K562 (cell line): ENCODE results near the gene TUB.

Source experiments
- ELK3 ChIP-seq: fragments of 450-650 bp; formaldehyde crosslinking; IDR thresholded peaks from 2 replicates; pipeline ENCODE4 v1.4.0; 2020; ENCODE audit warnings: mild to moderate bottlenecking
- TOE1 ChIP-seq, 2 experiments: fragments of 450-650 bp in 1 of 2; sonication (generic) in 1 of 2; formaldehyde crosslinking in 1 of 2; IDR thresholded peaks; 2 replicates each; pipeline versions ENCODE4 v1.7.1 to v1.8.0; 2016 to 2022; ENCODE audit warnings: borderline replicate concordance in 2 of 2, mild to moderate bottlenecking in 2 of 2, antibody characterized with exemption in 1 of 2, inconsistent platforms in 1 of 2, low read depth in 1 of 2, missing genetic modification reagents in 1 of 2, moderate library complexity in 1 of 2
- ZNF263 ChIP-seq: sonication (generic); formaldehyde crosslinking; IDR thresholded peaks from 2 replicates; pipeline ENCODE4 v1.8.0; 2022; ENCODE audit warnings: mild to moderate bottlenecking, missing genetic modification reagents, borderline replicate concordance

DNA sequence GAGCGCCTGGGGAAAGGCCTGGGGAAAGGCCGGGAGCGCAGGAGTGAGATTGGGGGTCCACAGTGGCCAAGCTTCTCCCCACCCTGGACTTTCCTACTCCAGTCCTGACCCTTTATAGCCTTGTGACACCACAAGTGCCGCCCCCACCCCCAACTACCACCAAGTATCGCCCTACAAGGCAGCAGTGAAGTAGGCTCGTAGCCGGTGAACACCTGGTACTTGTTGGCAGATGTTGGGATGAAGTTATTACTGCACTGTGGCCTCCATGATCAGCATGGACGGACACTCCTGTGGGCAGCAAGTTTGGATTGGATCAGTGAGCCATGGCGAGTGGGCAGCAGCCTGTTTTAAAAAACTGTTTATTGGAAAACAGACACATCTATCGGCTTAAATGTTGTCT lies 48.9 kb upstream of the TUB start:
- no peak for TF ChIP-seq TOE1 (IDR thresholded peaks at IDR 0.05; ENCODE audit: borderline replicate concordance)
- no peak for TF ChIP-seq TOE1 (CRISPR knock-in tag; IDR thresholded peaks at IDR 0.05; ENCODE audit: borderline replicate concordance, low read depth)
- no peak for TF ChIP-seq ZNF263 (CRISPR knock-in tag)
- no peak for TF ChIP-seq ELK3 (CRISPR knock-in tag)
